GM21786 (cell line): ENCODE measurements around the gene SPATA21.
"Not testable (repeated sequence)": the region's sequence is repeated elsewhere in the genome, so short reads cannot be mapped to it uniquely, and the experiment has no call there.

Source experiments
- ATAC-seq: cut with Tn5 transposase; IDR thresholded peaks from one replicate; pipeline ENCODE4 v1.9.1; 2021; ENCODE audit not compliant: unreplicated experiment

SPATA21 gene, protein sequence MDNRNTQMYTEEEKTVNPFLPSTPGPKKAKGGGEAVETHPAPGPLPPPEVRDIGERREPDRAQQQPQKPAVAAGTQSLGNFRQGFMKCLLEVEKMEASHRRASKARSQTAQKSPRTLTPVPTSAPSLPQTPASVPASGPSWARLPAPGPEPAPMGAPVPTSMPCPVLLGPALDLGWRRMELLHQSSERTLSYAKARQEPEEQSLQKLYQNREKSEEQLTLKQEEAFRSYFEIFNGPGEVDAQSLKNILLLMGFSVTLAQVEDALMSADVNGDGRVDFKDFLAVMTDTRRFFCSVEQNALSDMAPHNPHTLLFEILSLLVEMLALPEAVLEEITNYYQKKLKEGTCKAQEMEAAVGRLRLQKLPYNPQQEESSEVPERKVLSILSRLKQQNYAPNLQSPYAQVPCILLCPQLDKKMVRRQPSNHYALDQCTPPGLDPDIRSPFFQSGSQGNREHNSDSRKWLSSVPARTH

DNA sequence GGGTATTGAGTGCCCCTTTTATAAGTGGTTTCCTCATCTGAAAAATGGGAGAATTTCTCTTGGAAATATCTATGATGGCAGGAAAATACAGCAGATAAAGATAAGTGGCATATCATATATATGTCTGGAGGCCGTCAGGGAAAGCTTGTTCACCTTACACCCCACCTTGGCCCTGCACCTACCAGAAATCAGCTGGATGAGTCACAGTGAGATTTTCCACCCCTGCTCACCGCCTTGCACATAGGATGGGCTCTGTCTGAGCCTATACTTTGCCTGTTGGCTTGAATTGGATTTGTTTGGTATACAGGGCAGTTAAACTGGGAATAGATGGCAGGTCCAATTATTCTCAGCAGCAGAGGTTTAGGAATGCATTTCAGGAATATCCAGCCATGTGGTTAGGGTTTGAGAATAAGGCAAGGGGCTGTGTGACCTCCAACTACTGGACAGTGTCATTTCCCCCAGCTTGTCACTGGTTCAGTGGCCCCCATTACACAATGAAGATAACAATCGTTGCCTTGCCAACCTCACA, at the start of gene SPATA21:
TSS of gene SPATA21 (minus strand) at position 479 of the 529 bp plus-strand sequence. CDS start 6,053 bp downstream, outside the sequence.
- no peak for ATAC-seq

DNA sequence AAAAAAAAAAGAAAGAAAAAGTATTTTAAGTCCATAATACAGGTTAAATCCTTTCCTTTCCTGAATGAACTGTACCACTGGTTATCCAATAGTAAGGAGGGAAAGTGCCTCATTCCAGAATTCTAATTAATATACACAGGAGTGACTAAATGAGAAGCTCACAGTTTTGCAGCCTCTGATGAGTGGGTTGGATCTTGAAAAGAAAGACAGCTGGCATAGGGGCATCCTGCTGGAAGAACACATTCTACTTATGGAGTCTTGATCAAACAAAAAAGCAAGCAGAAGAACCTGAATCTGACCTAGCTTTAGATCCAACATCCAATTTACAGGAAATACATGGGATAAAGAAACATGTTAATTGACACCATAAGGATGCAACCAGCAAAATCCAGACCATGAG, 49.8 kb upstream of the SPATA21 start:
- not testable (repeated sequence) for ATAC-seq

DNA sequence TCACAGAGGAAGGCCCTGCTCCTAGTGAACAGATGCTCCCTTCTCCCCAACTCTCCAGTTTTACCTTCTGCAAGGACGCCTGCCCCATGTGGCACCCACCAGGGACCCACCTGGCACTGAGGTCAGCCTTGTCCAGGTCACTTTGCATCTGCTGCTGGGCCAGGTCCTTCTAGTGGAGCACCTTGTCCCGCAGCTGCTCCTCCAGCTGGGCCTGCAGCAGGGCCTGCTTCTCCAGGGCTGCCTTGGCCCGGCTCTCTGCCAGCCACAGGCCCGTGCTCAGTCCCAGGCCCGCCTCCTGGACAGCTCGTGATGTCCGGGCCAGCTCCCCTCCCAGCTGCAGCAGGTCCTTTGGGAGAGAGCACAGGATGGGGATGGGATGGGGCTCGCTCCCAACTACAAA, 49.1 kb upstream of the SPATA21 start:
- ATAC-seq, result not testable (repeated sequence)

GRCh38 chr1:16484931-16485330, 47.7 kb upstream of the SPATA21 start:
- no peak for ATAC-seq

DNA sequence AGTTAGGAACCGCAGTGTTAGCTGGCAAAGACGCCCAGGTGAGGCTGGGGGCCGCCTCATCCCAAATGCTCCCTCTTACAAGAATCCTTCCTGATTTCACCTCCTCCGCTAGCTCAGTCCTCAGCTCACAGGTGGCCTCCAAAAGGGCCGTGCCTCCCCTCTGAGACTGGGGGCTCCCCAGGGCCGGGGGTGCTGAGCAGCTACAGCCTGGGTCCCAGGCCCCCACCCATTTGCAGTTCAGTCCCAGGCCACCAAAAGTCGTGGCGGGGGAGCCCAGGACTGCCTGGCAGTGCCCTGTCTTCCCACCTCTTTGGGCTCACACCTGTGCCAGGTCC, 47.2 kb upstream of the SPATA21 start:
- ATAC-seq, result no peak

DNA sequence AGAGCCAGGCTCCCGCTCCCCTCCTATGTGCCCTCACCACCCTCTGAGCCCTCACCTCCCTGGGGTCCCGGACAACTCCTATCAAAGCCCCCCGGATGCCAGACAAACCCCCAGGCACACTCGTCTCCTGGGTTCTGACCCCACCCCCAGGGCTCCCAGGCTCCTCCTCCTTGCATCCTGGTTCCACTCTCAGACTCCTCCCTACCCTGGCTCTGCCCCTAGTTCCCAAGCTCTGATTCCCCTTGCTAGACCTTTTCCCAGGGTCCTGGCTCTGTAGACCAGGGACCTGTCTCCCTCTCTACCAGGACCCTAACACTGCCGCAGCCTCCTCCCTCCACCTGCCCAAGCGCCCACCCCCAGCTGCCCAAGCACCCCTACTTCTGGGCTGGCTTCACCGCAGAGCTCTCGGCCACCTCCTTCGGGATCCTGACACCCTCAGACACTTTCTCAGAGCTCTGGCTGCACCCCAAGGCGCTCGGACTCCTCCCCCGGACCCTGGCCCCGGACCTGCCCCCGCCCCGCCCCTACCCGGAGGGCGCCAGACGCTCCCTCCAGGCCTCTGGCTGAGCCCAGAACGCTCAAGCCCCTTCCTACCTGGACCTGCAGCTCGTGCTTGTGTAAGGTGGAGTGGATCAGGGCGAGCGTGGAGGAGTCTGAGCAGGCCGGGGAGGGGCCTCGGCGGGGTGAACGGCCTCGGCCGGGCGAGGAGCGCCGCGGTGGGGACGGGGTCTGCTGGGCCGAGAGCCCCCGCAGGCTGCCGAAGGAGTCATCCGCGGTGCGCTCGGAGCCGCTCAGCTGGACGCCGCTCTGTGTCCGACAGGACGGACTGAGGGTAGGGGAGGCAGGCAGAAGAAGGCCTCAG, 46.6 kb upstream of the SPATA21 start:
- ATAC-seq, result not testable (repeated sequence)

DNA sequence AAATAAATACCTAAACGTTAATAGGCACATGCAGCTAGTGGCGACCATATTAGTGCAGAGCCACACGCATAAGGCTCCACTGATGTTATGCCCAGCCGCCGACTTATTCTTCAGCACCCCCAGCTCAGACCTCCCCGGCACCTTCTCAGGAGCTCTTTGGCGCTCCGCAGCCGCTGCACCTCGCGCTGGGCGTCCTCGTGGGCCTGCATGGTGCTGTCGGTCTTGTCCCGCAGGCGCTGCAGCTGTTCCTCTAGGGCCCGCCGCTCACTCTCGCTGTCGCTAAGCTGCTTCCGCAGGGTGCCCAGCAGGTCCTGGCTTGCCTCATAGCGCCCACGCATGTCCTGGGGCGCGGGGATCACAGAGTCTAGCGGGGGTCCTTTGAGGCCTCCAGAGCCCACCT, 45.9 kb upstream of the SPATA21 start:
- not testable (repeated sequence) for ATAC-seq

DNA sequence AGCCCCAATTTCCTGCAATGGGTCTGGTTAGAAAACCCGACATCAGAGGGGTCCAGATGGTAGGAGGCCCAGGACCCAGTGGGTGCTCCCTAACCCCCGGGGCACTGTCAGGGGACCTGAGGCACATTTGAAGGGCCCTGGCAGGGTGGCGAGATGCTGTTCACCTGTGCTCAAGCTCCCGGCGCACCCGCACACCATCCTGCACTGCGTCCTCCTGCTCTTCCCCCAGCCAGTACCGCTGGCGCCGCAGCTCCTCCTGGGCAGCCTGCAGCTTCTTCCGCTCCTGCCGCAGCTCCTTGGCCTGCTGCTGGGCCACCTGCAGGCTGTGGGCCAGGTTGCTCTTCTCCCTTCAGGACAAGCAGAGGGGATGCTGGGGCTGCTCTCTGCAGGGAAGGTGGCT, 40.9 kb upstream of the SPATA21 start:
- ATAC-seq, result no peak

DNA sequence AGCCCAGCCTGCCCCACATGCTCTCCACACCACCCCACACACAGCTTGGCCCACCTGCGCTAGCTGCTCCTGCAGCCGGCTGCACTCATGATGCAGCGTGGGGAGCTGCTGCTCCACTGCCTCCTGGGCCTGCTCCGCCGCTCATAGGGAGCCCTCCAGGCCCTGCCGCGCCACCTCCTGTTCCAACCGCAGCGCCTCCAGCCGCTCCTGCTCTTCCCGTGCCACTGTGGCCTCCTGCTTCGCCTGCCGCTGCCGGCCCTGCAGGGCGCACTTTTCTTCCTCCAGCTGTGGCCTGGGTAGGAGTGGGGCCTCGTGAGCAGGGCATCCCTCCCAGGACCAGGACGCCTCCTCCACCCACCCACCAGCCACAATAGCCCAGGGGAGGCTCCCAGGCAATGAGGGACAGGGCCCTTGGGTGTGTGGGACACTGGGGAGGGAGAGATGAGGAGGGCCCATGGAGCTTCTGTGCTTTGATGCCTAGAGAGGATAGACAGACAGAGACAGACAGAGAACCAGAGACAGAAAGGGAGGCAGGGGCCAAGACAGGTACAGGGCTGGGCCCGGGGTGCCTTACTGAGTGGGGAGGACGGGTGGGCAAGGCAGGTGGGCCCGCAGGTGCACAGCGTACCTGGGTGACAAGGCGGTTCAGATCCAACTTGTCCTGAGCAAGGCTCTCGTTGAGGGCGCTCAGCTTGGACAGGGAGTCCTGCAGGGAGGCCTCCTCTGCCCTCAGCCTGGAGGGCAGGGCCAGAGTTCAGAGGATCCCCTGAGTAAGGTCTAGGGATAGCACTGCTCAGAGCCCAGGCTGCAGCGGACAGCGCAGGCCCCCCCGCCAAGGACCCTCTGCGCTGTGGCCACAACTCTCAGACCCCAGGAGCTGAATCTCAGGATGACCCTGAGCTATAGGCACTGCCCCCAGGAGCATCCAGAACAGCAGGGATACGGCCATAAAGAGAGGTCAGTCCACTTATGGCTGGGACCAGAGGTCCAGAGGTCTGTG, 38.8 kb upstream of the SPATA21 start:
- not testable (repeated sequence) for ATAC-seq

DNA sequence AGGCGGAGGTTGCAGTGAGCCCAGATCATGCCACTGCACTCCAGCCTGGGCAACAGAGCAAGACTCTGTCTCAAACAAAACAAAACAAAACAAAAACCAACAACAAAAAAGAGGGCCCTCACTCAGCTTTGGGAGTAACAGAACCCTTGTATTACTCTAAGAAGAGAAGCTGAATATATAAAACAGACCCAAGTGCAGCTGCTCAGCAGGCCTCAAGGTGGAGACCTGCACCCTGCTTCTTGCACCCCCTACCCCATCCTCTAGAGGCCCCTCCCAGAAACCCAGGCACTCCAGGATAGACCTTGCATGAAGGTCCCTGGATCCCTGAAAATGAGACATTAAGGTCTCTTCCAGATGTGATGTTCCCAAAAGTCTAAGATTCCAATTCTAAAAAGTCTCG, 37.7 kb upstream of the SPATA21 start:
- ATAC-seq, result not testable (repeated sequence)

- ATAC-seq, result no peak
Measured at GRCh38 chr1:16474166-16474800, 37.1 kb upstream of the SPATA21 start.

- no peak for ATAC-seq
Measured at GRCh38 chr1:16468558-16468957, 31.3 kb upstream of the SPATA21 start.

DNA sequence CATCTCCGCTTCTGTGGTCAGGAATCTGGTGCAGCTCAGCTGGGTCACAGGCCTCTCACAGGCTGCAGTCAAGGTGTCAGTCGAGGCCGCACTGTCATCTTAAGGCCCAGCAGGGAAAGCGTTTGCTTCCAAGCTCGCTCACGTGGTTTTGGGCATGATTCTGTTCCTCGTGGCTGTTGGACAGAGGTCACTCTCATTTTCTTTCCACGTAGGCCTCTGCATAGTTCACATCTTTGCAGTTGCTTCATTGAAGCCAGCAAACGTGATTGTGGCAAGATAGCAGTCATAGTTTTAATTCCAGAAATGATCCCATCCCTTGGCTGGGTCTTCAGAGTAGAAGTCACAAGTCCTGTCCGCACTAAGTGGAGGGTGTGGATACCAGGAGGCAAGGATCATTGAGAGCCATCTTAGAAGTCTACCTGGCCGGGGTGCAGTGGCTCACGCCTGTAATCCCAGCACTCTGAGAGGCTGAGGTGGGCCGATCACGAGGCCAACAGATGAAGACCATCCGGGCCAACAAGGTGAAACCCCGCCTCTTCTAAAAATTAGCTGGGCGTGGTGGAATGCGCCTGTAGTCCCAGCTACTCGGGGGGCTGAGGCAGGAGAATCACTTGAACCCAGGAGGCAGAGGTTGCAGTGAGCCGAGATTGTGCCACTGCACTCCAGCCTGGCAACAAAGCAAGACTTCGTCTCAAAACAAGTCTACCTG, 27.8 kb upstream of the SPATA21 start:
- ATAC-seq, result no peak

GRCh38 chr1:16462773-16463330, 25.6 kb upstream of the SPATA21 start:
- no peak for ATAC-seq

GRCh38 chr1:16461681-16462080, 24.5 kb upstream of the SPATA21 start:
- no peak for ATAC-seq

GRCh38 chr1:16459352-16459925, 22.2 kb upstream of the SPATA21 start:
- ATAC-seq, result no peak

- no peak for ATAC-seq
Measured at GRCh38 chr1:16458831-16459230, 21.6 kb upstream of the SPATA21 start.

DNA sequence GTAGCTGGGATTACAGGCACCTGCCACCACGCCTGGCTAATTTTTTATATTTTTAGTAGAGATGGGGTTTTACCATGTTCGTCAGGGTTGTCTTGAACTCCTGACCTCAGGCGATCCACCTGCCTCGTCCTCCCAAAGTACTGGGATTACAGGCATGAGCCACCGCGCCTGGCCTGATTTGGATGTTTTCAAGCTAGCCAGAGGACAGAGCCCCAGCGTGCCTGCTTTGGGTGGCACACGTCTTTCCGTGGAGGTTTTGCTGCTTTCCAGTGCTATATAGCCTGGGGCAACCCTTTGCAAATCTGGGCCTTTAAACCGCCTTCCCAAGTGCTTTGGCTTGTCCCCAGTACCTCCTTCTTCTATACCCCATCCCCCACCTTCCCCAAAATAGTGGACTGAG, 18.9 kb upstream of the SPATA21 start:
- ATAC-seq, result not testable (repeated sequence)

- not testable (repeated sequence) for ATAC-seq
Measured at GRCh38 chr1:16454909-16455308, 17.7 kb upstream of the SPATA21 start.
